ENCODE data around the gene FNDC3B.

Gene FNDC3B

GRCh38 chr3:172144601-172145000 is 105.2 kb downstream of the FNDC3B start:
- Histone ChIP-seq H3K27ac (no peak overlapping the region), H3K4me3 (no peak overlapping the region)
- no peak for DNase-seq (ENCODE audit: low spot score)
- TF ChIP-seq, protein P1, sequence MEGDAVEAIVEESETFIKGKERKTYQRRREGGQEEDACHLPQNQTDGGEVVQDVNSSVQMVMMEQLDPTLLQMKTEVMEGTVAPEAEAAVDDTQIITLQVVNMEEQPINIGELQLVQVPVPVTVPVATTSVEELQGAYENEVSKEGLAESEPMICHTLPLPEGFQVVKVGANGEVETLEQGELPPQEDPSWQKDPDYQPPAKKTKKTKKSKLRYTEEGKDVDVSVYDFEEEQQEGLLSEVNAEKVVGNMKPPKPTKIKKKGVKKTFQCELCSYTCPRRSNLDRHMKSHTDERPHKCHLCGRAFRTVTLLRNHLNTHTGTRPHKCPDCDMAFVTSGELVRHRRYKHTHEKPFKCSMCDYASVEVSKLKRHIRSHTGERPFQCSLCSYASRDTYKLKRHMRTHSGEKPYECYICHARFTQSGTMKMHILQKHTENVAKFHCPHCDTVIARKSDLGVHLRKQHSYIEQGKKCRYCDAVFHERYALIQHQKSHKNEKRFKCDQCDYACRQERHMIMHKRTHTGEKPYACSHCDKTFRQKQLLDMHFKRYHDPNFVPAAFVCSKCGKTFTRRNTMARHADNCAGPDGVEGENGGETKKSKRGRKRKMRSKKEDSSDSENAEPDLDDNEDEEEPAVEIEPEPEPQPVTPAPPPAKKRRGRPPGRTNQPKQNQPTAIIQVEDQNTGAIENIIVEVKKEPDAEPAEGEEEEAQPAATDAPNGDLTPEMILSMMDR (IDR thresholded peaks at IDR 0.05) = no peak

DNA sequence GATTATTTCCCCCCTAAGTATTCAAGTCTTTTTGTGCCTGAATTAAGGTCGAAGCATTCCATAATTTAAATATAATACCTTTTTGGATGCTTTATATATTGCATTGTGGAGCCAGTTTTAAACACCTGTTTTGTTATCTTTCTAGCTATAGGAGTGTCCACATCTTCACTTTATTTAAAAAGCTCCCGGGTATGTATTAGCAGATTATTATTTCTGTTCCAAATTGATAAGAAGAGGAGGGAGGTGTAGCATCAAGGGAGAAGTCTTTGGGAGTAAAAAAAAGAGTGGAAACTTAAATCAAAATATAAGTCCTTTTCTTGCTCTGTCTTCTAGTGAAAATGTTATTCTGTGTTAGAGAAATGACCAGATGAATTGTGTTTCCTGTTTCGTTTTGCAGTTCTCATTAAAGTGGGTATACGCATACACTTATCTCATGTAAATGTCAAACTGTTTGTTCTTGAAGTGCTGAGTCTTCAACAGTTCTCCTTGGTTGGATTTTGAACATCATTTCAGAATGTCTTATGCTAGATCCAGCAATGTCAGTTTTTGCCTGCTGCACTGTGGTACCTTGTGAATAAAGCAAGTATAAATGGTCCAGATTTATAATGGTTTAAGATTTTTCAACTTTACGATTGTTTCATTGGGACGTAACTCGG is 105.8 kb downstream of the FNDC3B start:
- H3K27ac ChIP-seq = no peak overlapping the region

DNA sequence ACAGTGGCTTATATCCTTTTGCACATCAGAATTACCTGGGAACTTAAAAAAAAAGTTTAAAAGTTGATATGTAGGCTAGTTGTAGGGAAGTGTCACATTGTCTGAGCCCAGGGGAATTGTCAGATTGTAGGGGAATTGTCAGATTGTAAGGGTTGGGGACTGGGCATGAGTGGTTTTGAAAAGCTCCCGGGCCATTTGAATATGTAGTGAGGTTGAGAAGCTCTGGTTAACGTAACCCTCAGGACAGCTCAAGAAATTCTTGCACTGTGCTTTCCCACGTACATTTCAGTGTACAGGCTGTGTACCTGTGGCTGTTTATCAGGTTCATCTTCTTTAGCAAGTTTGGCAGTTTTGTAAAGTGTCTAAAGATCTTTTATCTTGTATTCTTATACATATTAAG is 107.0 kb downstream of the FNDC3B start:
- Histone ChIP-seq H3K27ac (no peak overlapping the region), H3K4me3 (no peak overlapping the region)
- no peak for DNase-seq (ENCODE audit: low spot score)
- TF ChIP-seq, protein P1 (IDR thresholded peaks at IDR 0.05) = no peak

More for the DNA sequence above, 105.8 kb downstream of the FNDC3B start:
- TF ChIP-seq, protein P1 (IDR thresholded peaks at IDR 0.05) = no peak
- no peak for DNase-seq (ENCODE audit: low spot score)
- no peak overlapping the region for H3K4me3 ChIP-seq

- DNase-seq (ENCODE audit: low spot score) = no peak
- no peak overlapping the region for H3K27ac ChIP-seq
- TF ChIP-seq, protein P1 (IDR thresholded peaks at IDR 0.05) = no peak
- H3K4me3 ChIP-seq = no peak overlapping the region
Observed at GRCh38 chr3:172147113-172147818, 107.9 kb downstream of the FNDC3B start.

- TF ChIP-seq, protein P1 (IDR thresholded peaks at IDR 0.05) = no peak
- no peak for DNase-seq (ENCODE audit: low spot score)
- H3K4me3 ChIP-seq = no peak overlapping the region
- H3K27ac ChIP-seq = no peak overlapping the region
Observed at GRCh38 chr3:172148241-172148640, 108.9 kb downstream of the FNDC3B start.

- DNase-seq (ENCODE audit: low spot score) = no peak
- no peak overlapping the region for H3K27ac ChIP-seq
- no peak overlapping the region for H3K4me3 ChIP-seq
- TF ChIP-seq, protein P1 (IDR thresholded peaks at IDR 0.05) = no peak
Observed at GRCh38 chr3:172148702-172149565, 109.6 kb downstream of the FNDC3B start.

Data from coronary artery (tissue), 2 donors.